GM12891 (cell line): ENCODE data around the gene SLC22A1.

Source experiments
- DNase-seq: peaks from one replicate; pipeline ENCODE4 v3.0.0; 2011; ENCODE audit warnings: low spot score; ENCODE audit not compliant: insufficient read length
- FAIRE-seq: peaks from 2 replicates; lab custom pipeline; 2011; peaks lifted over from hg19 to GRCh38; lab: Jason Lieb, UNC
- PAX5 ChIP-seq: IDR thresholded peaks from 2 replicates; pipeline ENCODE4 v1.6.1; 2011; ENCODE audit warnings: low read length, moderate library complexity, mild to moderate bottlenecking; ENCODE audit not compliant: insufficient read depth, severe bottlenecking
- POLR2A ChIP-seq: IDR thresholded peaks from 2 replicates; pipeline ENCODE4 v1.6.1; 2011; ENCODE audit warnings: low read depth, low read length, control low read depth
- POLR2AphosphoS5 ChIP-seq: IDR thresholded peaks from 2 replicates; pipeline ENCODE4 v1.6.1; 2011; ENCODE audit warnings: low read depth, low read length, control low read depth
- POU2F2 ChIP-seq: IDR thresholded peaks from 2 replicates; pipeline ENCODE4 v1.6.1; 2011; ENCODE audit warnings: low read depth, mild to moderate bottlenecking, control low read depth, low read length, moderate library complexity
- SPI1 ChIP-seq: IDR thresholded peaks from 2 replicates; pipeline ENCODE4 v1.6.1; 2011; ENCODE audit warnings: low read depth, low read length, control low read depth
- TAF1 ChIP-seq: IDR thresholded peaks from 2 replicates; pipeline ENCODE4 v1.6.1; 2011; ENCODE audit warnings: low read depth, low read length, control low read depth

The SLC22A1 gene

GRCh38 chr6:160197662-160198061 lies 76.0 kb downstream of the SLC22A1 start:
- no peak for FAIRE-seq
- no peak for DNase-seq
- TF ChIP-seq POLR2AphosphoS5: no peak
- no peak for TF ChIP-seq TAF1
- no peak for TF ChIP-seq POLR2A
- no peak for TF ChIP-seq PAX5
- TF ChIP-seq SPI1: no peak
- no peak for TF ChIP-seq POU2F2

- TF ChIP-seq POLR2A (no peak), POLR2AphosphoS5 (no peak), PAX5 (no peak)
- no peak for FAIRE-seq
- no peak for DNase-seq
These were observed 77.1 kb downstream of the SLC22A1 start for GRCh38 chr6:160198606-160199211.

- FAIRE-seq (no peak), DNase-seq (no peak)
- no peak for TF ChIP-seq POLR2A
- no peak for TF ChIP-seq POU2F2
- TF ChIP-seq POLR2AphosphoS5: no peak
- no peak for TF ChIP-seq SPI1
- TF ChIP-seq TAF1: no peak
- no peak for TF ChIP-seq PAX5
These were observed 79.4 kb downstream of the SLC22A1 start for GRCh38 chr6:160201061-160201460.

GRCh38 chr6:160202411-160202810 lies 80.8 kb downstream of the SLC22A1 start:
- no peak for TF ChIP-seq PAX5
- no peak for TF ChIP-seq POU2F2
- no peak for TF ChIP-seq POLR2A
- no peak for TF ChIP-seq TAF1
- no peak for TF ChIP-seq SPI1
- TF ChIP-seq POLR2AphosphoS5: no peak
- no peak for FAIRE-seq

GRCh38 chr6:160203076-160203475 lies 81.5 kb downstream of the SLC22A1 start:
- no peak for DNase-seq
- no peak for FAIRE-seq
- no peak for TF ChIP-seq SPI1
- no peak for TF ChIP-seq POLR2AphosphoS5
- no peak for TF ChIP-seq PAX5
- no peak for TF ChIP-seq TAF1
- no peak for TF ChIP-seq POLR2A
- TF ChIP-seq POU2F2: no peak

More at GRCh38 chr6:160202411-160202810, 80.8 kb downstream of the SLC22A1 start:
- DNase-seq: no peak

GRCh38 chr6:160203522-160203921 lies 81.9 kb downstream of the SLC22A1 start:
- FAIRE-seq: no peak

GRCh38 chr6:160203953-160204352 lies 82.3 kb downstream of the SLC22A1 start:
- DNase-seq (no peak), FAIRE-seq (no peak)
- TF ChIP-seq SPI1: no peak
- TF ChIP-seq POLR2AphosphoS5: no peak
- TF ChIP-seq POLR2A: no peak
- no peak for TF ChIP-seq TAF1
- no peak for TF ChIP-seq POU2F2
- TF ChIP-seq PAX5: no peak

More at GRCh38 chr6:160203522-160203921, 81.9 kb downstream of the SLC22A1 start:
- no peak for TF ChIP-seq POLR2A
- no peak for TF ChIP-seq SPI1
- TF ChIP-seq POLR2AphosphoS5: no peak
- TF ChIP-seq POU2F2: no peak
- TF ChIP-seq TAF1: no peak
- no peak for TF ChIP-seq PAX5
- DNase-seq: no peak

GRCh38 chr6:160204710-160205109 lies 83.1 kb downstream of the SLC22A1 start:
- no peak for TF ChIP-seq POU2F2
- no peak for TF ChIP-seq POLR2A
- no peak for TF ChIP-seq SPI1
- TF ChIP-seq TAF1: no peak
- no peak for TF ChIP-seq POLR2AphosphoS5
- TF ChIP-seq PAX5: no peak
- FAIRE-seq (no peak), DNase-seq (no peak)

- TF ChIP-seq POLR2A (no peak), POU2F2 (no peak), POLR2AphosphoS5 (no peak), PAX5 (no peak), SPI1 (no peak), TAF1 (no peak)
- no peak for FAIRE-seq
- no peak for DNase-seq
These were observed 86.0 kb downstream of the SLC22A1 start for GRCh38 chr6:160207618-160208017.
